Measurements from ENCODE around the gene MLN. TPM values are rescaled to one million over a fixed set of nuclear protein-coding genes. Genes with fewer than 3 reads are reported as not detected.

Gene MLN
- polyA plus RNA-seq, 3 donors from 2014 or later, result not detected

GRCh38 chr6:33763483-33763882 lies 40.3 kb downstream of the MLN start:
- no peak overlapping the region for H3K27ac Mint-ChIP-seq
- no peak for DNase-seq
- no peaks in the 10 kb centered on the region for H3K9me3 Mint-ChIP-seq
- H3K27me3 Mint-ChIP-seq (ENCODE audit: low read depth in 3 of 3), result peaks cover 0 to 9% (median 3%) of the 10 kb centered on the region in 3 donors
- H3K4me1 Mint-ChIP-seq, result no peaks in the 10 kb centered on the region
- no peaks in the 10 kb centered on the region for H3K36me3 Mint-ChIP-seq
- H3K4me3 Mint-ChIP-seq, result no peak overlapping the region

- DNase-seq, result no peak
- H3K4me3 Mint-ChIP-seq, result no peak overlapping the region
- peaks cover 0 to 9% (median 5%) of the 10 kb centered on the region in 3 donors for H3K27me3 Mint-ChIP-seq (ENCODE audit: low read depth in 3 of 3)
- H3K9me3 Mint-ChIP-seq, result no peaks in the 10 kb centered on the region
- no peak overlapping the region for H3K27ac Mint-ChIP-seq
- no peaks in the 10 kb centered on the region for H3K4me1 Mint-ChIP-seq
- no peaks in the 10 kb centered on the region for H3K36me3 Mint-ChIP-seq
Measured at GRCh38 chr6:33762713-33763112, 41.1 kb downstream of the MLN start.

- Mint-ChIP-seq H3K36me3 (no peaks in the 10 kb centered on the region), H3K9me3 (no peaks in the 10 kb centered on the region), H3K27me3 (ENCODE audit: low read depth in 3 of 3) (peaks cover 0 to 6% (median 5%) of the 10 kb centered on the region in 3 donors), H3K27ac (no peak overlapping the region), H3K4me3 (no peak overlapping the region), H3K4me1 (no peaks in the 10 kb centered on the region)
- DNase-seq, result peak in 2 of 3 donors; percentile 19 to 24
Measured at GRCh38 chr6:33761922-33762629, 41.7 kb downstream of the MLN start.

GRCh38 chr6:33761581-33761921 lies 42.3 kb downstream of the MLN start:
- Mint-ChIP-seq H3K36me3 (no peaks in the 10 kb centered on the region), H3K4me1 (no peaks in the 10 kb centered on the region), H3K27ac (no peak overlapping the region), H3K27me3 (ENCODE audit: low read depth in 3 of 3) (peaks cover 0 to 6% (median 5%) of the 10 kb centered on the region in 3 donors), H3K4me3 (no peak overlapping the region), H3K9me3 (no peaks in the 10 kb centered on the region)
- no peak for DNase-seq

- H3K4me1 Mint-ChIP-seq, result no peaks in the 10 kb centered on the region
- H3K9me3 Mint-ChIP-seq, result no peaks in the 10 kb centered on the region
- no peak for DNase-seq
- no peak overlapping the region for H3K4me3 Mint-ChIP-seq
- H3K36me3 Mint-ChIP-seq, result no peaks in the 10 kb centered on the region
- H3K27me3 Mint-ChIP-seq (ENCODE audit: low read depth in 3 of 3), result peaks cover 0 to 6% (median 6%) of the 10 kb centered on the region in 3 donors
- no peak overlapping the region for H3K27ac Mint-ChIP-seq
Measured at GRCh38 chr6:33759887-33760629, 43.7 kb downstream of the MLN start.

- Mint-ChIP-seq H3K36me3 (no peaks in the 10 kb centered on the region), H3K27me3 (ENCODE audit: low read depth in 3 of 3) (peaks cover 0 to 6% (median 4%) of the 10 kb centered on the region in 3 donors), H3K4me3 (no peak overlapping the region), H3K4me1 (no peaks in the 10 kb centered on the region), H3K9me3 (no peaks in the 10 kb centered on the region), H3K27ac (no peak overlapping the region)
- DNase-seq, result no peak
Measured at GRCh38 chr6:33758815-33759216, 45.0 kb downstream of the MLN start.

GRCh38 chr6:33757906-33758305 lies 45.9 kb downstream of the MLN start:
- no peaks in the 10 kb centered on the region for H3K36me3 Mint-ChIP-seq
- H3K9me3 Mint-ChIP-seq, result no peaks in the 10 kb centered on the region
- DNase-seq, result no peak
- no peak overlapping the region for H3K4me3 Mint-ChIP-seq
- no peak overlapping the region for H3K27ac Mint-ChIP-seq
- peaks cover 0 to 6% (median 4%) of the 10 kb centered on the region in 3 donors for H3K27me3 Mint-ChIP-seq (ENCODE audit: low read depth in 3 of 3)
- H3K4me1 Mint-ChIP-seq, result no peaks in the 10 kb centered on the region

- Mint-ChIP-seq H3K27me3 (ENCODE audit: low read depth in 3 of 3) (peaks cover 0 to 6% (median under 1%) of the 10 kb centered on the region in 3 donors), H3K36me3 (no peaks in the 10 kb centered on the region), H3K4me3 (no peak overlapping the region), H3K27ac (no peak overlapping the region), H3K9me3 (no peaks in the 10 kb centered on the region), H3K4me1 (no peaks in the 10 kb centered on the region)
- DNase-seq, result no peak
Measured at GRCh38 chr6:33757113-33757512, 46.7 kb downstream of the MLN start.

- Mint-ChIP-seq H3K4me3 (no peak overlapping the region), H3K27me3 (ENCODE audit: low read depth in 3 of 3) (peaks cover 0 to 6% (median 0%) of the 10 kb centered on the region in 3 donors), H3K9me3 (no peaks in the 10 kb centered on the region), H3K27ac (no peak overlapping the region), H3K36me3 (no peaks in the 10 kb centered on the region), H3K4me1 (no peaks in the 10 kb centered on the region)
- DNase-seq, result no peak
Measured at GRCh38 chr6:33756211-33756954, 47.4 kb downstream of the MLN start.

GRCh38 chr6:33755070-33755869 lies 48.5 kb downstream of the MLN start:
- no peak overlapping the region for H3K27ac Mint-ChIP-seq
- no peak for DNase-seq
- no peaks in the 10 kb centered on the region for H3K9me3 Mint-ChIP-seq
- peaks cover 0 to 6% (median 0%) of the 10 kb centered on the region in 3 donors for H3K27me3 Mint-ChIP-seq (ENCODE audit: low read depth in 3 of 3)
- H3K4me1 Mint-ChIP-seq, result no peaks in the 10 kb centered on the region
- no peak overlapping the region for H3K4me3 Mint-ChIP-seq
- H3K36me3 Mint-ChIP-seq, result no peaks in the 10 kb centered on the region

GRCh38 chr6:33754222-33754621 lies 49.6 kb downstream of the MLN start:
- no peak overlapping the region for H3K4me3 Mint-ChIP-seq
- no peaks in the 10 kb centered on the region for H3K4me1 Mint-ChIP-seq
- peaks cover 0 to 6% (median 3%) of the 10 kb centered on the region in 3 donors for H3K27me3 Mint-ChIP-seq (ENCODE audit: low read depth in 3 of 3)
- H3K36me3 Mint-ChIP-seq, result no peaks in the 10 kb centered on the region
- no peak for DNase-seq
- H3K9me3 Mint-ChIP-seq, result no peaks in the 10 kb centered on the region
- H3K27ac Mint-ChIP-seq, result no peak overlapping the region

GRCh38 chr6:33752646-33753015 lies 51.2 kb downstream of the MLN start:
- Mint-ChIP-seq H3K36me3 (no peaks in the 10 kb centered on the region), H3K9me3 (no peaks in the 10 kb centered on the region), H3K4me3 (no peak overlapping the region), H3K27me3 (ENCODE audit: low read depth in 3 of 3) (peaks cover 0 to 4% (median 3%) of the 10 kb centered on the region in 3 donors), H3K4me1 (no peaks in the 10 kb centered on the region), H3K27ac (no peak overlapping the region)
- no peak for DNase-seq

- Mint-ChIP-seq H3K27me3 (ENCODE audit: low read depth in 3 of 3) (peaks cover 0 to 4% (median 3%) of the 10 kb centered on the region in 3 donors), H3K27ac (no peak overlapping the region), H3K4me3 (no peak overlapping the region), H3K4me1 (no peaks in the 10 kb centered on the region), H3K9me3 (no peaks in the 10 kb centered on the region), H3K36me3 (no peaks in the 10 kb centered on the region)
- no peak for DNase-seq
Measured at GRCh38 chr6:33751771-33752645, 51.8 kb downstream of the MLN start.

All from immature natural killer cell (primary cell).